Measurements from ENCODE around the gene PIGQ.

Gene PIGQ

DNA sequence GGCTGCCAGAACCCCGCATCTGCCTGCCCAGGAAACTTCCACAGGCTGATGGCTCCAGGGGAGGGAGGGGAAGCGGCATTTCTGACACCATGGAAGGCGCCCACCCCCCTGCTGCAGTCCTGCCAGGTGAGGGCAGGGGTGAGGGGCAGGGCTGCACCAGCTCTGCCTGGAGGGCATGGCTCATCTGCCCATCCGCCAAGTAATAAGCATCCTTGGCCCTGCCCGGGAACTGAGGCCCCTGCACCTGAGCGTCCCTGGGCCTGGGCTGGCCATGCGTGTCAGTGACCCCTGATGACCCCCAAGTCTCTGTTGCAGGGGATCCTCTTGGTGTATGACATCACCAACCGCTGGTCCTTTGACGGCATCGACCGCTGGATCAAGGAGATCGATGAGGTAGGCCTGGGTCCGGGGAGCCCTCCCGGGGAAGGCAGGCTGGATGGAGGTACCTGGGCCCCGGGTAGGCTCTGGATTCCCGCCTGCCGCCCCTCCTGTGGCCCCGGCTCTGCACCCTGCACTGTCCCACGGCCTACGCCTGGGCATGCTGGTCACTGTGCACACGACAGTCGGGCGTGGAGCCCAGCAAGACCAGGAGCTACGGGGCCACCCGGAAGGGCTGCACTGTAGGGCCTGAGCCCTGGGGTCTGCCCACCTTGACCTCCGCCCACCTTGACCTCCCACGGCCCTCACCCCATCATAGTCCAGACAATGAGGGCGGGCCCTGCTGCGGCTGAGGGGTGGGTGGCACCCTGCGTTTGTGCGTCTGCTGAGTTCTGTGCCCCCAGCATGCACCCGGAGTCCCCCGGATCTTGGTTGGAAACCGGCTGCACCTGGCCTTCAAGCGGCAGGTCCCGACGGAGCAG lies 55.6 kb downstream of the PIGQ start:
- no peaks in the 10 kb centered on the region for H3K27me3 ChIP-seq (ENCODE audit: control insufficient read depth, insufficient read depth, low read length)
- H3K4me3 ChIP-seq (ENCODE audit: low read length): no peak overlapping the region
- H3K36me3 ChIP-seq (ENCODE audit: control insufficient read depth, insufficient read depth, low read length): peaks cover 4% of the 10 kb centered on the region
- H3K4me1 ChIP-seq (ENCODE audit: control insufficient read depth, insufficient read depth, low read length): peaks cover 6% of the 10 kb centered on the region
- H3K9ac ChIP-seq (ENCODE audit: low read length): no peak overlapping the region
- no peak overlapping the region for H3K27ac ChIP-seq (ENCODE audit: low read depth, low read length)

DNA sequence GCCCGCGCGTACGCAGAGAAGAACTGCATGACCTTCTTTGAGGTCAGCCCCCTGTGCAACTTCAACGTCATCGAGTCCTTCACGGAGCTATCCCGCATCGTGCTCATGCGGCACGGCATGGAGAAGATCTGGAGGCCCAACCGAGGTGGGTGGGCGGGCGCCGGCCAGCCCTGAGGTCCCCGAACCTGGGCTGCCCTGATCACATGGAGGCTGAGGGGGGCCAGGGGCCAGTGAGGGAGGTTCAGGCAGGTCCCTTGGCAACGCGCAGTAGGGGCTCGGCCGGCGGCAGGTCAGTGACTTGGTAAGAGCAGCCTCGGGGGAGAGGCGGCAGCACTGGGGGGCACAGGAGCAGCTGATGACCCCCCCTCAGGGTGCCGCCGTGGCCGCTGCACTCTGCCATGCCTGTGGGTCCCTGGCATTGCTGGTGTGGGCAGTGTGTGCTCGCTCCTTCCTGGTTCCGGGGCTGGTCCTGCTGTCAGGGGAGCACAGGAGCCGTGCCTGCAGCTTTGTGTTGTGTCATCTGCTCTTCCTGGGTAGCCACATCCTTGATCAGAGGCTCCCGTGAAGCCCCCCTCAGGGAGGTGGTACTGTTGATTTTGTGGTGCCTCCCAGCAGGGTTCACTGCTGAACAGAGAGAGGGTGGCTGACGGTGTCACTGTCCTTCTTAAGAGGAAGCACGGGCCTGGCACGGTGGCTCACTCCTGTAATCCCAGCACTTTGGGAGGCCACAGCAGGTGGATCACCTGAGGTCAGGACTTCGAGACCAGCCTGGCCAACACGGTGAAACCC lies 56.4 kb downstream of the PIGQ start:
- no peak overlapping the region for H3K9ac ChIP-seq (ENCODE audit: low read length)
- H3K27ac ChIP-seq (ENCODE audit: low read depth, low read length): peak overlapping the region; percentile 31
- H3K27me3 ChIP-seq (ENCODE audit: control insufficient read depth, insufficient read depth, low read length): no peaks in the 10 kb centered on the region
- H3K36me3 ChIP-seq (ENCODE audit: control insufficient read depth, insufficient read depth, low read length): peaks cover 4% of the 10 kb centered on the region
- H3K4me3 ChIP-seq (ENCODE audit: low read length): no peak overlapping the region
- H3K4me1 ChIP-seq (ENCODE audit: control insufficient read depth, insufficient read depth, low read length): peaks cover 6% of the 10 kb centered on the region

GRCh38 chr16:626787-627453 lies 57.2 kb downstream of the PIGQ start:
- H3K9ac ChIP-seq (ENCODE audit: low read length): no peak overlapping the region
- no peaks in the 10 kb centered on the region for H3K27me3 ChIP-seq (ENCODE audit: control insufficient read depth, insufficient read depth, low read length)
- H3K27ac ChIP-seq (ENCODE audit: low read depth, low read length): peak overlapping the region; percentile 32
- H3K4me3 ChIP-seq (ENCODE audit: low read length): no peak overlapping the region
- peaks cover 2% of the 10 kb centered on the region for H3K4me1 ChIP-seq (ENCODE audit: control insufficient read depth, insufficient read depth, low read length)
- peaks cover 4% of the 10 kb centered on the region for H3K36me3 ChIP-seq (ENCODE audit: control insufficient read depth, insufficient read depth, low read length)

GRCh38 chr16:627454-628239 lies 57.9 kb downstream of the PIGQ start:
- Histone ChIP-seq H3K4me3 (ENCODE audit: low read length) (no peak overlapping the region), H3K9ac (ENCODE audit: low read length) (no peak overlapping the region), H3K27ac (ENCODE audit: low read depth, low read length) (no peak overlapping the region), H3K4me1 (ENCODE audit: control insufficient read depth, insufficient read depth, low read length) (no peaks in the 10 kb centered on the region), H3K27me3 (ENCODE audit: control insufficient read depth, insufficient read depth, low read length) (peaks cover 2% of the 10 kb centered on the region), H3K36me3 (ENCODE audit: control insufficient read depth, insufficient read depth, low read length) (peaks cover 4% of the 10 kb centered on the region)

DNA sequence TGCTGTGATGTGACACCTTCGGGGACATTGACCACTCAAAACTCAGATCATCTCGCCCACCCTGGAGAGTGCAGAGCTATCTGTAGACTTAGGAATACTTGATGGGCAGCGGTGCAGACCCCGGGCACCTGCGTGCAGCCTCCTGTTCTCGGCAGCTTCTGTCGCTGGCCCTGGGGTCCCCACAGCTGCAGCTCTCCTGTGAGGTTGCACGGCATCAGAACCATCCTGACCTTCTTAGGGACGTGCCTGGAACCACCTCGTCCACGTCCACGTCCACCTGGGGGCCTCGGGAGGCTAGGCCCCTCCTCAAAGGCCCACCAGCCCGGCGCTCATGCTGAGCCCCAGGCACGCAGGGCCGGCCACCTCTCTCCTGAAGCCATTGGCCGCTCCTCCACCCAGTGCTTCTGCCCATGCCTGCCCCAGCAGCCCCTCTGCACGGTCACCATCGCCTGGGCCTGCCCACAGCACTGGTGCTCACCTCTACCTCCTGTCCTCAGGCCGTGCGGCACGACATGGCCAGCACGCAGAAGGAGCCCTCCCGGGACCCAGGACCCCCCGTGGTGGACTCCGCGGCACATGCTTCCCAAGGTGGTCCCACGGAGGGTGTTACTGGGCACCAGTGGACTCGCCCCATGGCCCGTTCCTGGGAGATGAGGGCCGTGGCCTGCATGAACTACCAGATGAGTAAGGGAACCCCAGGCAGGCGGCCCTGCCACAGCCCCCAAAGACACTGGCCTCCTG lies 58.7 kb downstream of the PIGQ start:
- Histone ChIP-seq H3K9ac (ENCODE audit: low read length) (no peak overlapping the region), H3K4me3 (ENCODE audit: low read length) (no peak overlapping the region), H3K27me3 (ENCODE audit: control insufficient read depth, insufficient read depth, low read length) (peaks cover 2% of the 10 kb centered on the region), H3K4me1 (ENCODE audit: control insufficient read depth, insufficient read depth, low read length) (no peaks in the 10 kb centered on the region), H3K27ac (ENCODE audit: low read depth, low read length) (no peak overlapping the region), H3K36me3 (ENCODE audit: control insufficient read depth, insufficient read depth, low read length) (peaks cover 4% of the 10 kb centered on the region)

- Histone ChIP-seq H3K27me3 (ENCODE audit: control insufficient read depth, insufficient read depth, low read length) (peaks cover 2% of the 10 kb centered on the region), H3K36me3 (ENCODE audit: control insufficient read depth, insufficient read depth, low read length) (peaks cover 4% of the 10 kb centered on the region), H3K4me3 (ENCODE audit: low read length) (no peak overlapping the region), H3K9ac (ENCODE audit: low read length) (no peak overlapping the region), H3K4me1 (ENCODE audit: control insufficient read depth, insufficient read depth, low read length) (no peaks in the 10 kb centered on the region), H3K27ac (ENCODE audit: low read depth, low read length) (no peak overlapping the region)
Observed at GRCh38 chr16:629185-629832, 59.5 kb downstream of the PIGQ start.

DNA sequence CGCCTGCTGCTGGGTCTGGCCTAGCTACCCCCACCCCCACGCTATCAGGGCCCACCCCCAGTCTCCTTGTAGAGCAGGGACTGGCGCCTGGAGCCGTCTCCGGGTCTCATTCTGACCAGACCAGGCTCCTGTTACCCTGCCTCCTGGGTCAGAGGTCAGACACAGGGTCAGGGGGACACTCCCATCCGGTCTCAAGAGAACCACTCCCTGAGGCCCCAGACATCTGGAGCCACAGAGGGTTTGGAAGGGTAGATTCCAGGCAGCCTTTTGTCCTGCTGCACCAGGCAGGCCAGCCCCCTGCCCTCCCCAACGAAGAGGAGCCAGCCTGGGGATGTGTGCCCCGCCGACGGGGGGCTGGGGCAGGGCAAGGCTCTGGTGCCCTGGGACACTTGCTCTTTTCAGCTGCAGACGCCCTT lies 60.1 kb downstream of the PIGQ start:
- H3K27ac ChIP-seq (ENCODE audit: low read depth, low read length): no peak overlapping the region
- H3K36me3 ChIP-seq (ENCODE audit: control insufficient read depth, insufficient read depth, low read length): peaks cover 4% of the 10 kb centered on the region
- H3K27me3 ChIP-seq (ENCODE audit: control insufficient read depth, insufficient read depth, low read length): peaks cover 2% of the 10 kb centered on the region
- no peak overlapping the region for H3K9ac ChIP-seq (ENCODE audit: low read length)
- H3K4me3 ChIP-seq (ENCODE audit: low read length): no peak overlapping the region
- H3K4me1 ChIP-seq (ENCODE audit: control insufficient read depth, insufficient read depth, low read length): no peaks in the 10 kb centered on the region

DNA sequence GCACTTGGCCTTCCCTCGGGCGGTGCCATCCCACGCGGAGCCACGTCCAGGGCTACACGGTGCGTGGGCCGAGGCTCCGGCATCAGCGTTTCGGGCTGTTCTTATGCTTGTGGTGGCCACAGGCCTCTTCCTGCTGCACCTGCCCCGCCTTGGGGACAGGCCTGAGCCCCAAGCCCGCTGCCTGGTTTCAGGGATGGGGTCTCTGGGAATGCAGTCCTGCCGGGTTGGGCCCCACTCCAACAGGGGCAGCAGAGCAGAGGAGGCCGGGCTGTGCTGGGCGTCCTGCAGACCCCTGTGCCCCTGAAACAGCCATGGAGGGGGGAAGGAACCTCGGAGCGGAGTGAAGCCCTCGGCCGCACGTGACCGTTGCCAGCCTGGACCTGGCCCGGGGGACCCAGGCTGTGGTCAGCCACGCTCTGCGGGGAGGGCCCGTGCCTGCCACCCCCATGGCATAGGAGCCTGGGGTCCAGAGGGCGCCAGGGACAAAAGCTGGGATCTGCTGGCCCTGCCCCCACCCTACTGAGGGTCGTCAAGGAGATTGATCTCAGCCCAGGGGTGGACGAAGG lies 60.6 kb downstream of the PIGQ start:
- Histone ChIP-seq H3K9ac (ENCODE audit: low read length) (no peak overlapping the region), H3K27ac (ENCODE audit: low read depth, low read length) (no peak overlapping the region), H3K36me3 (ENCODE audit: control insufficient read depth, insufficient read depth, low read length) (peaks cover 4% of the 10 kb centered on the region), H3K27me3 (ENCODE audit: control insufficient read depth, insufficient read depth, low read length) (peaks cover 2% of the 10 kb centered on the region), H3K4me3 (ENCODE audit: low read length) (no peak overlapping the region), H3K4me1 (ENCODE audit: control insufficient read depth, insufficient read depth, low read length) (peaks cover 2% of the 10 kb centered on the region)

DNA sequence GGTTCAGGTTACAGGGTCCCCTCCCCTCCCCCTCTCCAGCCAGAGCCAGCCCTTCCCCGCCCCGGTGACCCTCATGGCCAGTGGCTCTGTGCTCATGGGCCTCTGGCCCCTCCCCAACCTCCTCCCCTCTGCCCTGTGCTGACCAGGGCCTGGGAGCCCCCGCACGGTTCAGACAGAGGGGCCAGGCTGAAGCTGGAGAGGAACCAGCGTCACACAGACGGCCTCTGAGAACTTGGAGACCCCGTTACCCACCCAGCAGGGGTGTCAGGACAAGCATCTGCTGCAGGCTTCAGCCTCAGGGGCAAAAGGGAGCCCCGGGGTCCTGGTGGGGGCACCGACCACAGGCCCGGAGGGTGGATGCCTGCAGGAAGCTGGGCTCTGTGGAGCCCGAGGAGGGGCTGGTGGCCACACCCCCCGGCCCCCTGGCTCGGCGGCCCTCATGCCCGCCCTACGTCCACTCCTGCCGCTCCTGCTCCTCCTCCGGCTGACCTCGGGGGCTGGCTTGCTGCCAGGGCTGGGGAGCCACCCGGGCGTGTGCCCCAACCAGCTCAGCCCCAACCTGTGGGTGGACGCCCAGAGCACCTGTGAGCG lies 61.1 kb downstream of the PIGQ start, which contains the start of gene WFIKKN1:
TSS of gene WFIKKN1 (plus strand) at position 171 of the 591 bp plus-strand sequence. CDS start at position 440, 269 bp downstream.
- H3K27ac ChIP-seq (ENCODE audit: low read depth, low read length): no peak within 1 kb of the TSS

GRCh38 chr16:631808-632358 lies 62.1 kb downstream of the PIGQ start:
- no peak overlapping the region for H3K4me3 ChIP-seq (ENCODE audit: low read length)
- peaks cover 4% of the 10 kb centered on the region for H3K4me1 ChIP-seq (ENCODE audit: control insufficient read depth, insufficient read depth, low read length)
- no peak overlapping the region for H3K27ac ChIP-seq (ENCODE audit: low read depth, low read length)
- H3K36me3 ChIP-seq (ENCODE audit: control insufficient read depth, insufficient read depth, low read length): no peaks in the 10 kb centered on the region
- H3K9ac ChIP-seq (ENCODE audit: low read length): no peak overlapping the region
- peaks cover 2% of the 10 kb centered on the region for H3K27me3 ChIP-seq (ENCODE audit: control insufficient read depth, insufficient read depth, low read length)

More for the DNA sequence above, 61.1 kb downstream of the PIGQ start, which contains the start of gene WFIKKN1:
- Histone ChIP-seq H3K9ac (ENCODE audit: low read length) (no peak within 1 kb of the TSS), H3K27me3 (ENCODE audit: control insufficient read depth, insufficient read depth, low read length) (peaks cover 2% of the 10 kb centered on the region), H3K36me3 (ENCODE audit: control insufficient read depth, insufficient read depth, low read length) (peaks cover 4% of the 10 kb centered on the region), H3K4me3 (ENCODE audit: low read length) (no peak within 1 kb of the TSS), H3K4me1 (ENCODE audit: control insufficient read depth, insufficient read depth, low read length) (peaks cover 4% of the 10 kb centered on the region)

All from rectal smooth muscle tissue (tissue), 1 donor.